Adrenal gland (tissue), 5 donors: Measurements from ENCODE around the gene BAG3.

Experiments used
- CTCF ChIP-seq, 6 experiments: fragments of 450-650 bp in 4 of 6; fragments of 200-600 bp in 2 of 6; sonication (generic) in 1 of 6; IDR thresholded peaks; 1 replicate in 5 of 6; 2 replicates in 1 of 6; pipeline versions ENCODE4 v1.5.1 to v1.8.0; 2016 to 2021; ENCODE audit warnings: antibody characterized with exemption in 6 of 6, mild to moderate bottlenecking in 2 of 6, moderate library complexity in 1 of 6
- POLR2A ChIP-seq, 2 donors: fragments of 450-650 bp; IDR thresholded peaks; one replicate each; pipeline ENCODE4 v1.6.1; 2017; ENCODE audit warnings: antibody characterized with exemption in 2 of 2, mild to moderate bottlenecking in 2 of 2, moderate library complexity in 1 of 2
- donor health status: DM: no; HTN: no; CAD: no.

DNA sequence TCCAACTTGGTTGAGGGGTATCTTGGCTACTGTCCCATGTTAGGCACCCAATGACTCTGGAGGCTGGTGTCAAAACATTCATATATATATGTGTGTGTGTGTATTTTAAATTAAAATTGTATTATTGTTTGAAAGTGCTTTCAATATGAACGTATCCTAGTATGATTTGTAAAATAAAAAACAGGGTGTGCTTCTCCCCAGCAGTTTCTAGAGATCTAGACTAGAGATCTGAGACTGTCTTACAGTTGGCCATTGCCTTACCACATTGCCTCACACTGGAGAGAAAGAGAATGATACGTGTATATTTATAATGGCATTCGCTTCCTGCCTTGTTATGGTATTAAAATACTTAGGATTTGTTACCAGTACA is 1.2 kb downstream of the BAG3 start:
- TF ChIP-seq CTCF (IDR thresholded peaks at IDR 0.05) (peak in 4 of 6 experiments; percentile 1 to 26 (median 20)), POLR2A (IDR thresholded peaks at IDR 0.05) (peak; percentile 6 to 69)
